ENCODE data around the gene CACNA1C. TPM values are rescaled to one million over a fixed set of nuclear protein-coding genes. Genes with fewer than 3 reads are reported as not detected.

The CACNA1C gene
- total RNA-seq, 1 experiment from 2014 or later: 1.1 TPM

- Histone ChIP-seq H3K23me2 (ENCODE audit: insufficient read length, low read depth, low read length, poor library complexity, severe bottlenecking) (no peaks in the 10 kb centered on the region), H4K20me1 (ENCODE audit: control insufficient read depth, insufficient read depth, insufficient read length) (no peaks in the 10 kb centered on the region), H2BK20ac (ENCODE audit: low read depth, low read length, poor library complexity, severe bottlenecking) (no peak overlapping the region), H3K4me2 (ENCODE audit: insufficient read depth, insufficient read length, low read length) (no peak overlapping the region), H3K4ac (ENCODE audit: low read depth, low read length) (no peak overlapping the region), H3K9ac (ENCODE audit: extremely low read depth, insufficient read length, low read length) (no peak overlapping the region), H2AK5ac (ENCODE audit: insufficient read length, low read length) (no peak overlapping the region), H3K79me1 (ENCODE audit: insufficient read depth, low read depth, low read length, poor library complexity, severe bottlenecking) (no peaks in the 10 kb centered on the region), H2BK15ac (ENCODE audit: low read depth, low read length) (no peak overlapping the region), H3K27ac (ENCODE audit: insufficient read length, low read depth, low read length) (no peak overlapping the region), H3K4me1 (ENCODE audit: insufficient read depth, low read length) (peaks cover 2% of the 10 kb centered on the region; the same call in 1 of the 2 replicates), H4K8ac (replicated peaks; ENCODE audit: insufficient read length, low read depth, low read length) (no peak overlapping the region), H3T11ph (ENCODE audit: low read length) (no peak overlapping the region), H3K56ac (ENCODE audit: insufficient read length, low read depth, low read length) (no peak overlapping the region), H4K5ac (ENCODE audit: insufficient read length, low read depth, low read length) (no peak overlapping the region), H2AFZ (ENCODE audit: low read length) (no peak overlapping the region), H3K27me3 (ENCODE audit: insufficient read depth, low read length) (no peaks in the 10 kb centered on the region), H2BK120ac (ENCODE audit: low read depth, low read length, poor library complexity, severe bottlenecking) (no peak overlapping the region), H3K18ac (ENCODE audit: insufficient read length, low read depth, low read length) (no peak overlapping the region), H3K14ac (ENCODE audit: insufficient read depth, low read length) (no peak overlapping the region), H2BK12ac (ENCODE audit: insufficient read length, low read depth, low read length) (no peak overlapping the region), H3K79me2 (ENCODE audit: insufficient read depth, low read length) (no peaks in the 10 kb centered on the region), H2BK5ac (ENCODE audit: insufficient read length, low read length) (no peak overlapping the region), H3K23ac (ENCODE audit: insufficient read length, low read depth, low read length) (no peak overlapping the region), H4K91ac (ENCODE audit: insufficient read length, low read depth, low read length) (no peak overlapping the region), H3K9me3 (ENCODE audit: control insufficient read depth, low read depth, low read length) (no peaks in the 10 kb centered on the region)
- Mint-ChIP-seq H3K9me3 (peaks cover 0 to 10% of the 10 kb centered on the region in 2 experiments; a peak in 2 of 5 replicates), H3K27me3 (ENCODE audit: low read depth) (peaks cover 3% of the 10 kb centered on the region; the same call in 1 of the 2 replicates), H3K4me3 (no peak overlapping the region; a peak in 1 of 5 replicates), H3K27ac (peak overlapping the region in 1 of 3 experiments; percentile 57; a peak in 2 of 7 replicates), H3K4me1 (peaks cover 55 to 62% of the 10 kb centered on the region in 2 experiments), H3K36me3 (ENCODE audit: insufficient read depth in 1 of 3, low read depth in 3 of 3) (no peaks in the 10 kb centered on the region)
- WGBS (ENCODE audit: extremely low coverage, insufficient read length, low lambda C conversion rate): no CpG with 5 or more reads among the region's 10 CpGs
- TF ChIP-seq CTCF (conservative IDR thresholded peaks at IDR 0.05): no peak
- DNase-seq: no peak
Observed at GRCh38 chr12:2284321-2284813, 231.6 kb downstream of the CACNA1C start.

Measured in H9 (cell line).